HG02970 (cell line): Measurements from ENCODE around the gene TMEM82.

ENCODE experiments used
- ATAC-seq: cut with Tn5 transposase; IDR thresholded peaks from one replicate; pipeline ENCODE4 v1.9.1; 2021; ENCODE audit warnings: mild to moderate bottlenecking, moderate library complexity, moderate number of reproducible peaks; ENCODE audit not compliant: unreplicated experiment, low FRiP score

The TMEM82 gene

GRCh38 chr1:15719381-15720120 is 22.7 kb upstream of the TMEM82 start:
- no peak for ATAC-seq

GRCh38 chr1:15720861-15721260 is 21.4 kb upstream of the TMEM82 start:
- no peak for ATAC-seq

- no peak for ATAC-seq
These were observed 19.9 kb upstream of the TMEM82 start for GRCh38 chr1:15722411-15722810.

GRCh38 chr1:15722836-15723532 is 19.3 kb upstream of the TMEM82 start:
- ATAC-seq, result no peak

GRCh38 chr1:15723631-15724246 is 18.6 kb upstream of the TMEM82 start:
- ATAC-seq, result no peak

- no peak for ATAC-seq
These were observed 17.1 kb upstream of the TMEM82 start for GRCh38 chr1:15724949-15725880.

GRCh38 chr1:15726508-15726907 is 15.8 kb upstream of the TMEM82 start:
- ATAC-seq, result no peak

- ATAC-seq, result no peak
These were observed 15.3 kb upstream of the TMEM82 start for GRCh38 chr1:15727021-15727420.

GRCh38 chr1:15727424-15727823 is 14.9 kb upstream of the TMEM82 start:
- ATAC-seq, result no peak

- no peak for ATAC-seq
These were observed 14.3 kb upstream of the TMEM82 start for GRCh38 chr1:15727866-15728534.

- ATAC-seq, result no peak
These were observed 13.2 kb upstream of the TMEM82 start for GRCh38 chr1:15728937-15729657.

- ATAC-seq, result no peak
These were observed 11.9 kb upstream of the TMEM82 start for GRCh38 chr1:15730423-15730822.

- ATAC-seq, result no peak
These were observed 11.4 kb upstream of the TMEM82 start for GRCh38 chr1:15730936-15731335.

GRCh38 chr1:15731735-15732685 is 10.3 kb upstream of the TMEM82 start:
- ATAC-seq, result no peak

- no peak for ATAC-seq
These were observed 9.6 kb upstream of the TMEM82 start for GRCh38 chr1:15732686-15733081.

GRCh38 chr1:15733218-15733725 is 9.0 kb upstream of the TMEM82 start:
- ATAC-seq, result no peak

GRCh38 chr1:15733726-15734226 is 8.5 kb upstream of the TMEM82 start:
- ATAC-seq, result no peak

GRCh38 chr1:15734296-15734695 is 8.0 kb upstream of the TMEM82 start:
- ATAC-seq, result no peak
